ENCODE data around the gene AHDC1. TPM values are rescaled to one million over a fixed set of nuclear protein-coding genes. Genes with fewer than 3 reads are reported as not detected.
"Not testable (repeated sequence)": the region's sequence is repeated elsewhere in the genome, so short reads cannot be mapped to it uniquely, and the experiment has no call there.

The AHDC1 gene
- total RNA-seq, 1 donor from 2014 or later = 205 TPM

- intact Hi-C loops (cut with DNase I) = no loop called here
- Histone ChIP-seq H3K4me1 (peaks cover 0 to 9% of the 10 kb centered on the region in 2 donors), H3K27ac (no peak overlapping the region), H3K36me3 (no peaks in the 10 kb centered on the region), H3K9me3 (no peaks in the 10 kb centered on the region), H3K27me3 (no peaks in the 10 kb centered on the region), H3K4me3 (no peak overlapping the region)
- TF ChIP-seq, protein P1, sequence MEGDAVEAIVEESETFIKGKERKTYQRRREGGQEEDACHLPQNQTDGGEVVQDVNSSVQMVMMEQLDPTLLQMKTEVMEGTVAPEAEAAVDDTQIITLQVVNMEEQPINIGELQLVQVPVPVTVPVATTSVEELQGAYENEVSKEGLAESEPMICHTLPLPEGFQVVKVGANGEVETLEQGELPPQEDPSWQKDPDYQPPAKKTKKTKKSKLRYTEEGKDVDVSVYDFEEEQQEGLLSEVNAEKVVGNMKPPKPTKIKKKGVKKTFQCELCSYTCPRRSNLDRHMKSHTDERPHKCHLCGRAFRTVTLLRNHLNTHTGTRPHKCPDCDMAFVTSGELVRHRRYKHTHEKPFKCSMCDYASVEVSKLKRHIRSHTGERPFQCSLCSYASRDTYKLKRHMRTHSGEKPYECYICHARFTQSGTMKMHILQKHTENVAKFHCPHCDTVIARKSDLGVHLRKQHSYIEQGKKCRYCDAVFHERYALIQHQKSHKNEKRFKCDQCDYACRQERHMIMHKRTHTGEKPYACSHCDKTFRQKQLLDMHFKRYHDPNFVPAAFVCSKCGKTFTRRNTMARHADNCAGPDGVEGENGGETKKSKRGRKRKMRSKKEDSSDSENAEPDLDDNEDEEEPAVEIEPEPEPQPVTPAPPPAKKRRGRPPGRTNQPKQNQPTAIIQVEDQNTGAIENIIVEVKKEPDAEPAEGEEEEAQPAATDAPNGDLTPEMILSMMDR (IDR thresholded peaks at IDR 0.05) = no peak
- DNase-seq (ENCODE audit: low spot score in 2 of 2) = no peak
Measured at GRCh38 chr1:27644369-27645070, 40.6 kb upstream of the AHDC1 start.

DNA sequence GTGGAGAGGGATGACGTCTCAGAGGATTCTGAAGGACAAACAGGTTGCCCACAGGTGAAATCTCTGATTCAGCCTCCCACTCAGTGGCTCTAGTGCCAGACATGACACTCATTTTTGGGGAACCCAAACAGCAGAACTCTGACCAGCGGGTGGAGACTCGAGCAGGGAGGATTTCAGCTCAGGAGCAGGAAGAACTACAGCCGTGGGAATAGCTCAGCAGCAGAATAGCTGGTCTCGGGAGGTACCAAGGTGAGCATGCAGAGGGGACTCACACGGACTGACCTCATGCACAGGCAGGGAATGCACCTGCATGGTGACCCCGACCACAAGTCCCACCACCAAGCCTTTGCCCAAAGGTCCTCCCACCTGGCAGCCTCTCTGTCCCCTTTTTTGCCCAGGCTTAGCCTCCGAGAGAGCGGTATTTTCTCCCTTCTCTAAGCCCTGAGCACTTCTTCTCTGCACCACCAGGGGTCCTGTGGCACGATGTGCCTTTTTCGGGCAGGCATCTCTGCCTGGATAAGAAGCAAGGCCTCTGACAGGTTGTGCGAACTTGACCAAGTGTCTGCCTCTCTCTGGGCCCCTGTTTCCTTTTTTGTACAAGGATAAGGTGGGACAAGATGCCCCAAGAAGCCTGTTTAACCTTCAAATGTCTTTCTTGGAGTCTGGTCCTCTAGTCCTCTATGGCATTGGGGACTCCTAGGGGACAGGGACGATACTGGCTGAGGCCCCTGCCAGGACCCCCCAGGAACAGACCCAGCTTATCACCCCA, 39.8 kb upstream of the AHDC1 start:
- Histone ChIP-seq H3K9me3 (no peaks in the 10 kb centered on the region), H3K4me1 (peaks cover 0 to 5% of the 10 kb centered on the region in 2 donors), H3K27ac (no peak overlapping the region), H3K4me3 (no peak overlapping the region), H3K27me3 (no peaks in the 10 kb centered on the region), H3K36me3 (no peaks in the 10 kb centered on the region)
- TF ChIP-seq, protein P1 (IDR thresholded peaks at IDR 0.05) = peak; percentile 72 to 78 (median 75)
- DNase-seq (ENCODE audit: low spot score in 2 of 2) = no peak
- intact Hi-C loops (cut with DNase I) = no loop called here

- H3K9me3 ChIP-seq; H3K4me1 ChIP-seq; H3K4me3 ChIP-seq; H3K27me3 ChIP-seq; H3K27ac ChIP-seq; DNase-seq (ENCODE audit: low spot score in 2 of 2); H3K36me3 ChIP-seq; intact Hi-C loops (cut with DNase I): not testable (repeated sequence)
Measured at GRCh38 chr1:27640514-27640913, 36.6 kb upstream of the AHDC1 start.

- peaks cover 0 to 2% of the 10 kb centered on the region in 2 donors for H3K4me1 ChIP-seq
- intact Hi-C loops (cut with DNase I) = no loop called here
- no peaks in the 10 kb centered on the region for H3K36me3 ChIP-seq
- DNase-seq (ENCODE audit: low spot score in 2 of 2) = no peak
- no peak overlapping the region for H3K27ac ChIP-seq
- H3K9me3 ChIP-seq = no peaks in the 10 kb centered on the region
- TF ChIP-seq, protein P1 (IDR thresholded peaks at IDR 0.05) = no peak
- no peak overlapping the region for H3K4me3 ChIP-seq
- no peaks in the 10 kb centered on the region for H3K27me3 ChIP-seq
Measured at GRCh38 chr1:27638805-27639204, 34.9 kb upstream of the AHDC1 start.

GRCh38 chr1:27638047-27638734, 34.2 kb upstream of the AHDC1 start:
- Histone ChIP-seq H3K4me3 (no peak overlapping the region), H3K9me3 (no peaks in the 10 kb centered on the region), H3K36me3 (no peaks in the 10 kb centered on the region), H3K27ac (no peak overlapping the region), H3K4me1 (peaks cover 0 to 3% of the 10 kb centered on the region in 2 donors), H3K27me3 (no peaks in the 10 kb centered on the region)
- intact Hi-C loops (cut with DNase I) = no loop called here
- TF ChIP-seq, protein P1 (IDR thresholded peaks at IDR 0.05) = no peak
- no peak for DNase-seq (ENCODE audit: low spot score in 2 of 2)
